CD14-positive monocyte (primary cell): ENCODE results near the gene GP9. TPM values are rescaled to one million over a fixed set of nuclear protein-coding genes. Genes with fewer than 3 reads are reported as not detected.

Source experiments
- DNase-seq, 3 donors: peaks; one replicate each; pipeline ENCODE4 v3.0.0-alpha.2; 2011 to 2022
- H2AFZ ChIP-seq: 2 replicates; pipeline ENCODE4 v1.6.0; 2012; ENCODE audit warnings: mild to moderate bottlenecking, low read depth, low read length, inconsistent platforms; ENCODE audit not compliant: insufficient read depth, poor library complexity, severe bottlenecking
- H3K27ac ChIP-seq, 2 donors: 1 replicate in 1 of 2; 2 replicates in 1 of 2; pipeline ENCODE4 v1.5.1; 2012 to 2013; ENCODE audit warnings: low read length in 2 of 2, control low read depth in 1 of 2, inconsistent platforms in 1 of 2, low read depth in 1 of 2, mild to moderate bottlenecking in 1 of 2
- H3K27me3 ChIP-seq, 2 donors: one replicate each; pipeline versions ENCODE4 v1.6.0 to v1.6.1; 2011 to 2013; ENCODE audit warnings: low read length in 2 of 2; ENCODE audit not compliant: control insufficient read depth in 2 of 2, insufficient read depth in 2 of 2
- H3K36me3 ChIP-seq, 2 donors: replicated peaks in 1 of 2; 1 replicate in 1 of 2; 2 replicates in 1 of 2; pipeline versions ENCODE4 v1.5.1 to v1.6.1; 2012 to 2013; ENCODE audit warnings: low read length in 2 of 2, control low read depth in 1 of 2, inconsistent platforms in 1 of 2, mild to moderate bottlenecking in 1 of 2; ENCODE audit not compliant: insufficient read depth in 2 of 2, control insufficient read depth in 1 of 2
- H3K4me1 ChIP-seq, 2 donors: 1 replicate in 1 of 2; 2 replicates in 1 of 2; pipeline versions ENCODE4 v1.5.1 to v1.6.1; 2012 to 2013; ENCODE audit warnings: low read length in 2 of 2, control low read depth in 1 of 2, inconsistent platforms in 1 of 2, mild to moderate bottlenecking in 1 of 2, moderate library complexity in 1 of 2; ENCODE audit not compliant: insufficient read depth in 2 of 2, control insufficient read depth in 1 of 2
- H3K4me2 ChIP-seq: replicated peaks from 2 replicates; pipeline ENCODE3; 2012; ENCODE audit warnings: low read length, moderate library complexity, mild to moderate bottlenecking; ENCODE audit not compliant: poor library complexity, severe bottlenecking; ENCODE audit errors: extremely low read depth
- H3K4me3 ChIP-seq, 3 experiments: fragments of 200-600 bp in 1 of 3; sonication (generic) in 1 of 3; replicated peaks in 1 of 3; 1 replicate in 2 of 3; 2 replicates in 1 of 3; pipeline ENCODE4 v1.5.1; 2011 to 2013; ENCODE audit warnings: low read length in 3 of 3, mild to moderate bottlenecking in 3 of 3, control low read depth in 2 of 3, low read depth in 2 of 3, inconsistent platforms in 1 of 3, moderate library complexity in 1 of 3
- H3K79me2 ChIP-seq: 2 replicates; pipeline ENCODE4 v1.6.0; 2012; ENCODE audit warnings: mild to moderate bottlenecking, control low read depth, inconsistent platforms, low read length, moderate library complexity; ENCODE audit not compliant: insufficient read depth
- H3K9ac ChIP-seq: 2 replicates; pipeline ENCODE4 v1.6.0; 2017; ENCODE audit warnings: low read length, mild to moderate bottlenecking; ENCODE audit not compliant: insufficient read depth, poor library complexity, severe bottlenecking
- H3K9me3 ChIP-seq, 2 donors: replicated peaks in 1 of 2; 1 replicate in 1 of 2; 2 replicates in 1 of 2; pipeline versions ENCODE4 v1.5.1 to v1.6.1; 2012 to 2013; ENCODE audit warnings: low read length in 2 of 2, control low read depth in 1 of 2; ENCODE audit not compliant: control insufficient read depth in 1 of 2, insufficient read depth in 1 of 2
- H4K20me1 ChIP-seq: 2 replicates; pipeline ENCODE4 v1.6.0; 2012; ENCODE audit warnings: mild to moderate bottlenecking, low read length, control low read depth, moderate library complexity; ENCODE audit not compliant: insufficient read depth
- H3K27ac Mint-ChIP-seq, 7 donors: one replicate each; pipeline ENCODE4 v1.8.0; 2020; ENCODE audit warnings: mild to moderate bottlenecking in 7 of 7, mixed read lengths in 7 of 7, moderate library complexity in 6 of 7, inconsistent platforms in 2 of 7
- H3K27me3 Mint-ChIP-seq, 3 donors: one replicate each; pipeline ENCODE4 v1.8.0; 2021 to 2022; ENCODE audit warnings: low read depth in 3 of 3, mild to moderate bottlenecking in 3 of 3, mixed read lengths in 3 of 3, moderate library complexity in 3 of 3, inconsistent platforms in 1 of 3
- H3K36me3 Mint-ChIP-seq, 2 donors: one replicate each; pipeline ENCODE4 v1.8.0; 2020; ENCODE audit warnings: mixed read lengths in 2 of 2, inconsistent platforms in 1 of 2, mild to moderate bottlenecking in 1 of 2
- H3K4me1 Mint-ChIP-seq: one replicate; pipeline ENCODE4 v1.8.0; 2020; ENCODE audit warnings: mild to moderate bottlenecking, mixed read lengths
- H3K4me3 Mint-ChIP-seq, 2 donors: one replicate each; pipeline ENCODE4 v1.8.0; 2020; ENCODE audit warnings: mild to moderate bottlenecking in 2 of 2, mixed read lengths in 2 of 2, moderate library complexity in 1 of 2
- H3K9me3 Mint-ChIP-seq, 7 donors: one replicate each; pipeline ENCODE4 v1.8.0; 2020 to 2022; ENCODE audit warnings: mixed read lengths in 7 of 7, mild to moderate bottlenecking in 6 of 7, moderate library complexity in 6 of 7, inconsistent platforms in 2 of 7
- WGBS: methylation state at CpG from one replicate; pipeline ENCODE4 v1.1.5; 2013; ENCODE audit warnings: missing lambda C conversion rate; ENCODE audit not compliant: insufficient coverage; 5-methylcytosine and 5-hydroxymethylcytosine counted together
- intact Hi-C, 2 donors: fragments of 100-400 bp; cut with micrococcal nuclease; formaldehyde crosslinking; loops; one replicate each; pipeline versions ENCODE4 v1.15.0 to v1.15.1; 2023
- polyA plus RNA-seq, 3 donors: library from polyadenylated mRNA; depleted of rRNA in 1 of 3; unstranded in 2 of 3; stranded (reverse) in 1 of 3; fragments of 300-500 nt in 2 of 3; fragments of >200 nt in 1 of 3; fragmentation: Illumina TruSeq in 2 of 3; gene quantifications; 1 replicate in 2 of 3; 2 replicates in 1 of 3; pipeline ENCODE4 v1.2.3, GENCODE V29; 2012 to 2021
- TF ChIP-seq, protein P1 (sequence below): fragments of 200-600 bp; IDR thresholded peaks from one replicate; pipeline ENCODE4 v1.8.0; 2022; ENCODE audit warnings: antibody characterized with exemption, mild to moderate bottlenecking

The GP9 gene
- polyA plus RNA-seq, 3 donors = 0.74 to 2.7 TPM; not detected in 1

DNA sequence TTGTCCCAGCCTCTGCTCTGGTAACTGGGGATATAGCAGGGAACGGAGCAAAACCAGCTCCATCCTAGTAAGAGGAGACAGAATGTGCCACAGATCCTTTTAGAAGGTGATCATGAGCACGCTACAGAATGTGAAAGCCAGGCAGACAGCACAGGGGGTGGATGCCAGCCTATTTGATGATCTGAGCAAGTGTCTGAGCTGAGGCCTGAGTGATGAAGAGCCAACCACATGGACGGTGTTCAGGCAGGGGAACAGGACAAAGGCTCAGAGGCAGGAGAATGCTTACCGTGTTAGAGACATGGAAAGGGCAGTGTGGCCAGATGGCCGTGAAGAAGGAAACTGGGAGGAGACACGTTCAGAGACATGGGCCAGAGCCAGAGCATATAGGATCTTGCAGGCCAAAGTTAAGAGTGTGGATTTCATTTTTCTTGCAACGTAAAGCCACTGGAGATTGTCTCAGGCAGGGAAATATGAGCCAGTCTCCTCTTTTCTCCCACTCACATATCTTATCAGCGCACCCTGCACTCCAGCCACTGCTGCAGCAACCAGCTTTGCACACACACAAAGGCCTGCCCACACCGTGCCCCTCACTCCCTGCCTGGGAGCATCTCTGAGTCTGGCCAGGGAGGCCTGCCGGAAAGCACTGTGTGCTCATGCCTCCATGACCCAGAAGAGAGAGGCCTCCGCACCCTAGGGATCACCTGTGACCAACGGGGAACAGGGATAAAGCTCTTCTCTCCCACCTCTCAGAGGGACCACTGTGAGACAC lies 41.0 kb downstream of the GP9 start:
- Histone ChIP-seq H3K27me3 (no peaks in the 10 kb centered on the region), H4K20me1 (peaks cover 92% of the 10 kb centered on the region), H3K4me3 (no peak overlapping the region), H2AFZ (no peak overlapping the region), H3K36me3 (peaks cover 16 to 71% of the 10 kb centered on the region in 2 donors), H3K27ac (no peak overlapping the region), H3K4me1 (no peaks in the 10 kb centered on the region), H3K9ac (no peak overlapping the region), H3K4me2 (no peak overlapping the region), H3K9me3 (no peaks in the 10 kb centered on the region), H3K79me2 (peaks cover 49% of the 10 kb centered on the region)
- H3K36me3 Mint-ChIP-seq = peaks cover 56 to 68% of the 10 kb centered on the region in 2 donors
- H3K4me3 Mint-ChIP-seq = no peak overlapping the region
- peaks cover 0 to 5% (median 0%) of the 10 kb centered on the region in 7 donors for H3K9me3 Mint-ChIP-seq
- WGBS = 98% methylated on average over 12 of the region's 12 CpGs
- peak overlapping the region in 5 of 7 donors; percentile 9 to 77 (median 41) for H3K27ac Mint-ChIP-seq
- peaks cover 0 to 2% (median 2%) of the 10 kb centered on the region in 3 donors for H3K27me3 Mint-ChIP-seq
- TF ChIP-seq, protein P1, sequence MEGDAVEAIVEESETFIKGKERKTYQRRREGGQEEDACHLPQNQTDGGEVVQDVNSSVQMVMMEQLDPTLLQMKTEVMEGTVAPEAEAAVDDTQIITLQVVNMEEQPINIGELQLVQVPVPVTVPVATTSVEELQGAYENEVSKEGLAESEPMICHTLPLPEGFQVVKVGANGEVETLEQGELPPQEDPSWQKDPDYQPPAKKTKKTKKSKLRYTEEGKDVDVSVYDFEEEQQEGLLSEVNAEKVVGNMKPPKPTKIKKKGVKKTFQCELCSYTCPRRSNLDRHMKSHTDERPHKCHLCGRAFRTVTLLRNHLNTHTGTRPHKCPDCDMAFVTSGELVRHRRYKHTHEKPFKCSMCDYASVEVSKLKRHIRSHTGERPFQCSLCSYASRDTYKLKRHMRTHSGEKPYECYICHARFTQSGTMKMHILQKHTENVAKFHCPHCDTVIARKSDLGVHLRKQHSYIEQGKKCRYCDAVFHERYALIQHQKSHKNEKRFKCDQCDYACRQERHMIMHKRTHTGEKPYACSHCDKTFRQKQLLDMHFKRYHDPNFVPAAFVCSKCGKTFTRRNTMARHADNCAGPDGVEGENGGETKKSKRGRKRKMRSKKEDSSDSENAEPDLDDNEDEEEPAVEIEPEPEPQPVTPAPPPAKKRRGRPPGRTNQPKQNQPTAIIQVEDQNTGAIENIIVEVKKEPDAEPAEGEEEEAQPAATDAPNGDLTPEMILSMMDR = no peak
- no peak for DNase-seq
- peaks cover 2% of the 10 kb centered on the region for H3K4me1 Mint-ChIP-seq
- intact Hi-C loops = no loop called here

DNA sequence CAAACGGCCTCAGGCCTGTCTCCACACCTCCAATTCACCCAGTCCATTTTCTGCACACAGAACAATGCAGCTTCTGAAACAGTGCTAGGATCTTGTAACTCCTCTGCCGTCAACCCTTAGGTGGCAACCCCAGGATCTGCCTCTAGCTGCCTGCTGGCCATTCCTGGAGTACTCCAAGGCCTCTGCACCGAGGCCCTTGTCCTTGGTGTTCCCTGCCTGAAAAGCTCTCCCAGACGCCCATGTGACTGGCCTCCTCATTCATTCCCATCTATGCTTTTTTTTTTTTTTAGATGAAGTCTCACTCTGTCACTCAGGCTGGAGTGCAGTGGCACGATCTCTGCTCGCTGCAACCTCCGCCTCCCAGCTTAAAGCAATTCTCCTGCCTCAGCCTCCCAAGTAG lies 42.7 kb downstream of the GP9 start:
- H3K9me3 ChIP-seq = no peaks in the 10 kb centered on the region
- Mint-ChIP-seq H3K27ac (no peak overlapping the region), H3K4me3 (no peak overlapping the region), H3K4me1 (peaks cover 2% of the 10 kb centered on the region), H3K36me3 (peaks cover 60 to 73% of the 10 kb centered on the region in 2 donors), H3K27me3 (peaks cover 0 to 2% (median 0%) of the 10 kb centered on the region in 3 donors), H3K9me3 (peaks cover 0 to 5% (median 0%) of the 10 kb centered on the region in 7 donors)
- no peak overlapping the region for H3K4me2 ChIP-seq
- intact Hi-C loops = no loop called here
- WGBS = 84% methylated on average over 3 of the region's 7 CpGs
- TF ChIP-seq, protein P1 = no peak
- no peak overlapping the region for H3K9ac ChIP-seq
- peaks cover 25 to 71% of the 10 kb centered on the region in 2 donors for H3K36me3 ChIP-seq
- no peak overlapping the region for H3K27ac ChIP-seq
- H3K4me3 ChIP-seq = no peak overlapping the region
- peaks cover 45% of the 10 kb centered on the region for H3K79me2 ChIP-seq
- peaks cover 92% of the 10 kb centered on the region for H4K20me1 ChIP-seq
- no peak overlapping the region for H2AFZ ChIP-seq
- H3K4me1 ChIP-seq = no peaks in the 10 kb centered on the region
- no peaks in the 10 kb centered on the region for H3K27me3 ChIP-seq
- no peak for DNase-seq
